Activated naive CD8-positive, alpha-beta T cell treated with anti-CD3 and anti-CD28 coated beads, Interleukin-2, amount 50 U/mL, for 16 hours (primary cell): ENCODE measurements around the gene RASL10A.

Experiments used
- DNase-seq: peaks from one replicate; pipeline ENCODE4 v3.0.0-alpha.2; 2020; ENCODE audit warnings: low read depth, low spot score

Gene RASL10A

GRCh38 chr22:29339381-29340235 lies 24.1 kb upstream of the RASL10A start:
- DNase-seq: no peak

- no peak for DNase-seq
Observed at GRCh38 chr22:29338398-29338797, 22.9 kb upstream of the RASL10A start.

GRCh38 chr22:29337631-29338284 lies 22.3 kb upstream of the RASL10A start:
- DNase-seq: no peak

GRCh38 chr22:29336751-29337490 lies 21.4 kb upstream of the RASL10A start:
- DNase-seq: no peak

GRCh38 chr22:29335656-29336055 lies 20.2 kb upstream of the RASL10A start:
- no peak for DNase-seq

- DNase-seq: no peak
Observed at GRCh38 chr22:29334696-29335344, 19.3 kb upstream of the RASL10A start.

- no peak for DNase-seq
Observed at GRCh38 chr22:29334148-29334547, 18.7 kb upstream of the RASL10A start.

- no peak for DNase-seq
Observed at GRCh38 chr22:29332886-29333496, 17.5 kb upstream of the RASL10A start.

- DNase-seq: no peak
Observed at GRCh38 chr22:29331658-29332300, 16.3 kb upstream of the RASL10A start.

- no peak for DNase-seq
Observed at GRCh38 chr22:29331213-29331612, 15.7 kb upstream of the RASL10A start.

- no peak for DNase-seq
Observed at GRCh38 chr22:29330753-29331152, 15.3 kb upstream of the RASL10A start.

- no peak for DNase-seq
Observed at GRCh38 chr22:29330291-29330690, 14.8 kb upstream of the RASL10A start.

- DNase-seq: no peak
Observed at GRCh38 chr22:29329581-29329980, 14.1 kb upstream of the RASL10A start.

GRCh38 chr22:29328566-29329500 lies 13.3 kb upstream of the RASL10A start:
- DNase-seq: no peak

GRCh38 chr22:29328055-29328454 lies 12.6 kb upstream of the RASL10A start:
- no peak for DNase-seq

GRCh38 chr22:29327089-29327764 lies 11.7 kb upstream of the RASL10A start:
- no peak for DNase-seq

GRCh38 chr22:29326481-29326880 lies 11.0 kb upstream of the RASL10A start:
- DNase-seq: no peak

GRCh38 chr22:29325785-29326315 lies 10.4 kb upstream of the RASL10A start:
- no peak for DNase-seq

- no peak for DNase-seq
Observed at GRCh38 chr22:29325356-29325755, 9.9 kb upstream of the RASL10A start.
